Stimulated activated CD4-positive, alpha-beta T cell treated with anti-CD3 and anti-CD28 coated beads, Interleukin-12 subunit alpha, Interleukin-12 subunit beta, amount 100 ng/mL, for 4 hours (primary cell): ENCODE results near the gene MCRIP2.
"Not testable (repeated sequence)": the region's sequence is repeated elsewhere in the genome, so short reads cannot be mapped to it uniquely, and the experiment has no call there.

ENCODE experiments used
- DNase-seq: peaks from one replicate; pipeline ENCODE4 v3.0.0-alpha.2; 2020

Gene MCRIP2, protein sequence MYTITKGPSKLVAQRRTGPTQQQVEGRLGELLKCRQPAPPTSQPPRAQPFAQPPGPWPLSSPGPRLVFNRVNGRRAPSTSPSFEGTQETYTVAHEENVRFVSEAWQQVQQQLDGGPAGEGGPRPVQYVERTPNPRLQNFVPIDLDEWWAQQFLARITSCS

DNA sequence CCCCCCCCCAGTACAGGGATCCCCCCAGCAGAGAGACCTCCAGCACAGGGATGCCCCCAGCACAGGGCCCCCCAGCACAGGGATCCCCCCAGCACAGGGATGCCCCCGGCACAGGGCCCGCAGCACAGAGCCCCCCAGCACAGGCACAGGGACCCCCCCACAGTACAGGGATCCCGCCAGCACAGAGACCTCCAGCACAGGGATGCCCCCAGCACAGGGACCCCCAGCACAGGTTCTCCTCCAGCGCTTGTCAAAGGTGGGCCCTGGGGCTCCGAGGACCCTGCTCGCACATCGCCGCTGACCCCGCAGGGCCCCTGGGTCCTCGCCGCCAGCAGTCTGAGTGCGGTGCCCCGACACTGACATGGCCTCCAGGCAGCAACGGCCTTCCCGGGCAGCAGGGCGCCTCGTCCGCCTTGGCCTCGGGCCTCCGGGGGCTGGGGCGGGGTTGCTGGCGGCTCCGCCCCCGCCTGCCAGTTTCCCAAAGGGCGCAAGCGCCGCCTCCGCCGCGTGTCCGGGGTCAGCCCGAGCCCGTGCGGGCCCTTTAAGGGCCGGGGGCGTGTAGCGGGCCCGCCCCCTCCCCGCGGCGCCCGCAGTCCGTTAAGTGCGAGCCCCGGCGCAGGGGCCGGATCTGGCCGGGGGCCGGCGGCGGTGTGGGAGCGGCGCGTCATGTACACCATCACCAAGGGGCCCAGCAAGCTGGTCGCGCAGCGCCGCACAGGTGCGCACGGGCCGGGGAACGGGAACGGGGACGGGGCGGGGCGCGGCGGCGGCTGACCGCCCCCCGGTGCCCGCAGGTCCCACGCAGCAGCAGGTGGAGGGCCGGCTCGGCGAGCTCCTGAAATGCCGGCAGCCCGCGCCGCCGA lies at the start of gene MCRIP2:
Gene MCRIP2 (plus strand): TSS at position 503 of the 863 bp plus-strand sequence. CDS start 164 bp downstream, at position 667.
- DNase-seq = peak; percentile 78

GRCh38 chr16:591892-592517 lies 49.6 kb upstream of the MCRIP2 start:
- DNase-seq = no peak

DNA sequence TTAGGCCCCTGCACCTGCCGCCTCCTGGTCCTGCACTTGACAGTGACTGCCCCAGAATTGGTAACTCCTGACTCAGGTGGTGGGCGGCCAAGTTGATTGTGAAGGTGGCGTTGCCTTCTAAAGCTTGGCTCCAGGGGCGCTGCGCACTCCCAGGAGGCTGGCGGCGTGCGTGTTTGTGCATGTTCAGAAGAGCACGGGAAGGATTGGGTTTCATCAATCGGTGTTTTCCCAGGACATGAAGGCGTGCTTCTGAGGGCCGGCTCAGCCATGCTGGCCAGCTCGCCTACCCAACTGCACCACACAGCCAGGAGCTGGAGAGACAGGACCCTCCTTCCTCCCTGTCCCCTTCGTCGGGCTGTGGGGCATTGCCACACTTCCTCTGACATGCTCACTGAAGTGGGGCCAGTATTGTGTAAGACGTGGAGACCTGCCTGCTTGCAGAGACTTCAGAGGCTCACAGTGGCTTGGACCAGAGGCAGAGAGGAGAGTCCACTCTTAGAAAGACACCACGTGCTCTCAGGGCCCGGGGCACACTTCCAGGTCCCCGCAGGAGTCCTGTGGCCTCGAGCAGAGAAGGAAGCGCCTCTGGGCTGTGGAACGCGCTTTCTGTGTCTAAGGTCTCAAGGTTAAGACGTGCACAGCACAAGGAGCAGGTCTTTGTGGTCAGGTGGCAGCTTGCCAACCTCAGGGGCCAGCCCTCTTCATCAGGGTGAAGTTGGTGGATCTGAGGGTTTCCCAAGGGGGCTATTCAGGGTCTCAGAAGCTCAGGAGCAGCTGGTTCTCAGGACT lies 48.9 kb upstream of the MCRIP2 start:
- no peak for DNase-seq

- DNase-seq = no peak
Measured at GRCh38 chr16:593406-593805, 48.2 kb upstream of the MCRIP2 start.

- DNase-seq = no peak
Measured at GRCh38 chr16:593807-594206, 47.8 kb upstream of the MCRIP2 start.

DNA sequence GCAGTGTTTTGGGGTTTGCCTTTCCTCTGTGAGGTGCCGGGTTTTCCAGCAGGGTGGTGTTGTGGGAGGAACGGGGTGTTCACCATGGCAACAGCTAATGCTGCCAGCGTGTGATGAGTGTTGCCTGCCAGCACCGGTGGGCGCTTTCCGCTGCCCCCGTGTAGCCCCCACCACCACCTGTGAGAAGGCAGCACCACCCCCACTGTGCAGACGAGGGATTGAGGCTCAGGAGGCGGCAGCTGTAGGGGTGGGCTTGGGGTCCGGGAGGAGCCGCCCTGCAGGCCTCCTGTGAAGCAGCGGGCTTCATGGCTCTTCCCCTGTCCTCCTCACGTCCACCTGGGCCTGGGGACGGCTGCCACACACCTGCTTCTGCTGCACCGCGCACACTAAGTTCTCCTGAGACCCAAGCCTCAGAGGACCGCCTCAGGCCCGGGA lies 46.5 kb upstream of the MCRIP2 start:
- no peak for DNase-seq

DNA sequence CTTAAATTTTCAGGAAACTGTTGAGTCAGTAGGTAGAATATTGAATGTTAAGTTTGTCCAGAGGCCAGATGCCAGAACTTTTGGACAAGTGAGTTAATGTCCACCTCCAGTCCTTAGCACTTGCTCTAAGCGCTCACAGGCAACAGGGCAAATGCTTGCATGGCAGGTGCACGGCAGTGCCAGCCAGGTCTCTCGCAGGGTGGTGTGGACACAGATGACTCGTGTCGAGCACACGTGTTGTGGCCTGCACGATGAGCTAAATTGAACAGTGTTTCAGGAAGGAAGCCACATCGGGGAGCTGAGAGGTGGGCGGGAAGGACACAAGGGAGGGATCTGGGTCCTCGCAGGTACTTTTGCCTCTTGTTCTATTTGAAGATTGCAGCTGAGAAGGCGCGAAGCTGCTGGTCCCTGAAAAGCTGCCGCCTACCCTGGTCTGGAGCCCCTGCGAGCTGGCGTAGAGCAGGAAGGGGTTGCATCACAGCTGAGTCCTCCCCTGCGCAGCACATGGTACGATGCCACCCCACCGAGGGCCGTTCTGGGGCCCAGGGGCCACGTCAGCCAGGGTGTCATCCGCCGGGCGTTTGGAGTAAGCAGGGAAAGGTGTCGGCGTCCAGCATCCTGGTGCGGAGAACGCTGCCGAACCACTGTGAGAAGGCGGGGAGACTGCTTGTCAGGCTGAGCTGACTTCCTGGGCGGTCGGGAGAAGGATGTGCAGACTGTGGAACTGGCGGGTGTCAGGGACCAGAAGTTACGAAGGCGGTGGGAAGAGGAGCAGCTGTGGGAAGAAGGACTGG lies 45.5 kb upstream of the MCRIP2 start:
- DNase-seq = no peak

GRCh38 chr16:596736-597060 lies 44.9 kb upstream of the MCRIP2 start:
- DNase-seq = no peak

GRCh38 chr16:597655-598054 lies 44.0 kb upstream of the MCRIP2 start:
- not testable (repeated sequence) for DNase-seq

DNA sequence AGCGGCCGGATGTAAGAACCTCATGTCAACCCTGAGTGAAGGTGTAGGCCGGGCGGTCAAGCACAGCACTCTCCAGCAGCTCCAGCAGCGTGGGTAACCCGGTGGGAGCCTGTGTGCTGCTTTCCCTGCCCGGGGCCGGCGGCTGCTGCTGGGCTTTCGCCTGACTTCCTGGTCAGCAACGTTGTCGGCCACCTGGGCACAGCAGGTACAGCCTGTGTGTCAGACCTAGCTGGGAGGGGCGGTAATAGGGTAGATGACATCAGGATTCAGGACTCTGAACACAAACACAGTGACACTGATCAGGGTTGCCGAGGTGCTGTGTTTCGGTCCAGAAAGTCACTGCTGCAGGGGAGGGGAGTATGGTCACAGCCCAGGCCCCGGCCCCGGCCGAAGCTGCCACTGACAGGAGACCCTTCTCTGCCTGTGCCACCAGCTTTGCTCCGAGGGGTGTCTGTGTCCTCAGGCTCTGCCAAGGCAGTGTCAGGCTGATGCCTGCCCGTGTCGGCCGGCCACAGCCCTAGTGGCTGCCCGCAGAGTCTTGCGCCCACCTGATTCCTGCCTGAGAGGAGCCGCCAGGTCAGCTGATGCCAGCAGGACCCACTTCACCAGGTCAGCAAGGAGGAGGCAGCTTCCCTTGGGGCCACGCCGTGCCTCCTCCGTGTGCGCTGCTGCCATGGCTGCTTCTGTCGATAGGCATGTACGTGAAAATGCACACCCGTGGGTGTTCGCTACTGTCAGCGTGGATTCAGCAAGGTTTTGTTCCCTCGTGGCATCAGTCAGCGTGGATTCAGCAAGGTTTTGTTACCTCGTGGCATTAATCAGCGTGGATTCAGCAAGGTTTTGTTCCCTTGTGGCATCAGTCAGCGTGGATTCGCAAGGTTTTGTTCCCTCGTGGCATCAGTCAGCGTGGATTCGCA lies 42.5 kb upstream of the MCRIP2 start:
- no peak for DNase-seq

DNA sequence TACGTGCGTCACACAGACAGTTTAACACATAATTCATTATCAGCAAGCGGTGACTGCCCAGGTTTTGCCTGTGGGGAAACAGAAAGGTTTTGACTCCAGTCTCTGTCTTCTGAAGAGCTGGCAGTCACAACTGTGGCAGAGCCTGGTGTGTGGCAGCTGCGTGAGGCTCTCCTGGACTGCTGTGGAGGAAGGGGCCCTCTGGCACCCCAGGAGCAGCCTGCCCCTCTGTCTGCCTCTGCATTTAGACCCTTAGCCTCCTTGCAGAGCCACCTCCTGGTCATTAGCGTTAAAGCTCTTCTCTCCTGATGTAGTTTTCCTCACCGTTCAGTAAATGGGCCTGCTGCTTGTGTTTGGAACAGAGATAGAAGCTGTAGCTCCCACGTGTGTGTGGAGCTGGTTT lies 40.8 kb upstream of the MCRIP2 start:
- no peak for DNase-seq

DNA sequence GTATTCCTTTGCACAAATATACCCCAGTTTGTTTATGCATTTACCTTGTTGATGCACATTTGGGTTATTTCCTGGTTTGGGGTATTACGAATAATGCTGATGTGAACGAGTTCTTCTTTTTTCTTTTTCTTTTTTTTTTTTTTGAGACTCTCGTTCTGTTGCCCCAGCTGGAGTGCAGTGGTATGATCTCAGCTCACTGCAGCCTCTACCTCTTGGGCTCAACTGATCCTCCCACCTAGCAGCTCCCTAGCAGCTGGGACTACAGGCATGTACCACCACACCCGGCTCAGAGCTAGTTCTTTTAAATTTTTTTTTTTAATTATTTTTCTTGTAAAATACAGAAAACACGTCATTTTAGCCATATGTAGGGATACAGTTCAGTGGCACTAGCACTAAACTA lies 37.7 kb upstream of the MCRIP2 start:
- DNase-seq = no peak

- no peak for DNase-seq
Measured at GRCh38 chr16:606656-607307, 34.8 kb upstream of the MCRIP2 start.

DNA sequence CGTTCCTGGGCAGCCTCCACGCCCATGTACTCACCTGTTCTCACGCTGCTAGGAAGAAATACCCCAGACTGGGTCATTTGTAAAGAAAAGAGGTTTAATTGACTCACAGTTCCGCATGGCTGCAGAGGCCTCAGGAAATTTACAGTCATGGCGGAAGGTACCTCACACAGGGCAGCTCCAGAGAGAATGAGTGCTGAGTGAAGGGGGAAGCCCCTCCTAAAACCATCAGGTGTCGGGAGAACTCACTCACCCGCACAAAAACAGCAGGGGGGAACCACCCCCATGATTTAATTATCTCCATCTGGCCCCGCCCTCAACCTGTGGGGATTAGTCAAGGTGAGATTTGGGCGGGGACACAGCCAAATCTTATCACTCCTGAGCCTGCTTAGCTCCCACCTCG lies 33.6 kb upstream of the MCRIP2 start:
- peak; percentile 27 for DNase-seq

DNA sequence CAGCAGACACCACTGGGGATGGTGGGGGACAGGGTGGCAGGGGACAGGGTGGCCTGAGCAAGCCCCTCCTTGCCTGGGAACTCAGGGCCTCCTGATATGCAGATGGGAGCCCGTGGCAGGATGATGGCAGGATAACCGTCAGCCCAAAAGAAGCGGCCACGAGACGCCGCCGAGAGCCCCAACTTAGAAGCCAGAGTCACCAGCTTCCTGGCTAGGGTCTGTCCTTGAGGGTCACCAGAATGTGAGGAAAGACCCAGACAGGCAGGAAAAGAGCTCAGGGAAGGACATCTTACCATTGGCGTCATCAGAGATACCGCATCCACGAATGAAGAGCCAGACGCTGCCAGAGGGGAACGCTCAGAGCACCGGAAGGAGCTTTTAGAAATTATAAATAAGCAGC lies 32.3 kb upstream of the MCRIP2 start:
- DNase-seq = no peak

- no peak for DNase-seq
Measured at GRCh38 chr16:609984-610383, 31.6 kb upstream of the MCRIP2 start.

GRCh38 chr16:610513-611381 lies 30.9 kb upstream of the MCRIP2 start:
- DNase-seq = peak; percentile 56

GRCh38 chr16:615122-615521 lies 26.5 kb upstream of the MCRIP2 start:
- DNase-seq = no peak

DNA sequence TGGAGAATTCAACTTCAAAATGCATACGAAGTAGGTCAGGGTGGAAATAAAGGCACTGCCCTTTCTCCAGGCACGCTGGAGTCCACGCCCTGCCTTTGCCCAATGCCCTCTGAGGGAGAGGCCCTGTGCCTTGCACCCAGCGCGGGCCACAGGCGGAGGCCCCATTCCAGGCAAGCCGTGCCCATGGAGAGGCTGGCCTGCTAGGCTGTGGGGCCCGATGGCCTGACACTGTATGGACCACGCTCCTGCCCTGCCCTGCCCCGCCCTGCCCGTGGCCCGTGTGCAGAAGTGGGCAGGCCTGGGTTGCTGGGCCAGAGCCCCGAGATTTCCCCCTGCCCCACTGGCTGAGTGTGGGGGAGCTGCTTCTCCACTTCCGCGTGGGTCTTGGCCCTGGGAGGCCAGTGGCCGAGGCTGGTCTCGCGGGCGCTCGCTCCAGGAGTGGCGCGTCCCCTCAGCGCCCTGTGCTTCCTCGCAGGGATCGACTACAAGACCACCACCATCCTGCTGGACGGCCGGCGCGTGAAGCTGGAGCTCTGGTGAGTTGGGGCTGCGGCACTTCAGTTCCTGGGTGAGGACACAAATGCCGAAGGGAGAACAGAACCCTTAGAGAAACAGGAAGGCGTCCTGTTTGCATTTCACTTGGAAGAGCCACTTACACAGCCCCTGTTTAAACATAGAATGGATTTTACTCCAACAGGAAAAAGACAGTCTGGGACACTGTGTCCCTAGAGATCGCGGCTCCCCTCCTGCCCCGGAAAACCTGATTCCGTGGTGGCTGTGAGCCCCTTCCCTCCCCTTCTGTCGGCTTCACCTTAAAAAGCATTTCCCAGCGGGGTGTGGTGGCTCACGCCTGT lies 24.7 kb upstream of the MCRIP2 start:
- DNase-seq = no peak
